ENCODE results near the gene CIAO2B.
A peak's percentile ranks its signal among the peaks of the same experiment; 100 is the strongest.
"Not testable (repeated sequence)": the region's sequence is repeated elsewhere in the genome, so short reads cannot be mapped to it uniquely, and the experiment has no call there.

CIAO2B gene

GRCh38 chr16:66903544-66904427, 30.4 kb downstream of the CIAO2B start:
- DNase-seq: no peak

GRCh38 chr16:66902648-66903543, 31.3 kb downstream of the CIAO2B start:
- no peak for DNase-seq

GRCh38 chr16:66901626-66902025, 32.6 kb downstream of the CIAO2B start:
- no peak for DNase-seq

GRCh38 chr16:66900721-66901441, 33.3 kb downstream of the CIAO2B start:
- no peak for DNase-seq

- DNase-seq: no peak
These were observed 34.1 kb downstream of the CIAO2B start for GRCh38 chr16:66899945-66900710.

- no peak for DNase-seq
These were observed 34.8 kb downstream of the CIAO2B start for GRCh38 chr16:66899310-66899944.

- no peak for DNase-seq
These were observed 35.3 kb downstream of the CIAO2B start for GRCh38 chr16:66898933-66899309.

- no peak for DNase-seq
These were observed 36.0 kb downstream of the CIAO2B start for GRCh38 chr16:66898207-66898606.

- DNase-seq: not testable (repeated sequence)
These were observed 37.5 kb downstream of the CIAO2B start for GRCh38 chr16:66896682-66897081.

GRCh38 chr16:66895999-66896398, 38.2 kb downstream of the CIAO2B start:
- DNase-seq: no peak

- no peak for DNase-seq
These were observed 38.6 kb downstream of the CIAO2B start for GRCh38 chr16:66895689-66895979.

GRCh38 chr16:66894948-66895688, 39.1 kb downstream of the CIAO2B start:
- DNase-seq: peak; percentile 66

- no peak for DNase-seq
These were observed 40.1 kb downstream of the CIAO2B start for GRCh38 chr16:66894055-66894454.

- no peak for DNase-seq
These were observed 42.4 kb downstream of the CIAO2B start for GRCh38 chr16:66891797-66892196.

- DNase-seq: no peak
These were observed 42.8 kb downstream of the CIAO2B start for GRCh38 chr16:66891360-66891759.

- DNase-seq: no peak
These were observed 43.4 kb downstream of the CIAO2B start for GRCh38 chr16:66890799-66891198.

GRCh38 chr16:66889622-66890021, 44.6 kb downstream of the CIAO2B start:
- DNase-seq: no peak

- DNase-seq: no peak
These were observed 45.3 kb downstream of the CIAO2B start for GRCh38 chr16:66888647-66889615.

GRCh38 chr16:66886914-66887313, 47.3 kb downstream of the CIAO2B start:
- no peak for DNase-seq

GRCh38 chr16:66886321-66886720, 47.9 kb downstream of the CIAO2B start:
- DNase-seq: no peak

All from activated CD4-positive, alpha-beta T cell treated with anti-CD3 and anti-CD28 coated beads, Interleukin-2, amount 50 U/mL, for 16 hours (primary cell).